Occipital lobe (tissue), 3 donors: Measurements from ENCODE around the gene CCDC87. TPM values are rescaled to one million over a fixed set of nuclear protein-coding genes. Genes with fewer than 3 reads are reported as not detected.
"Not testable (repeated sequence)": the region's sequence is repeated elsewhere in the genome, so short reads cannot be mapped to it uniquely, and the experiment has no call there.

Experiments used
- DNase-seq: peaks from one replicate; lab custom pipeline; 2025; lab: John Stamatoyannopoulos, UW
- small RNA-seq: library from RNA; depleted of rRNA; stranded (forward); fragments of <200 nt; gene quantifications from one replicate; pipeline ENCODE3, GENCODE V24; 2014
- total RNA-seq: library from RNA; depleted of rRNA; stranded (reverse); fragments of >200 nt; gene quantifications from one replicate; pipeline ENCODE4 v1.2.3, GENCODE V29; 2014

CCDC87 gene
- total RNA-seq, 1 donor from 2014 or later = 0.62 TPM

DNA sequence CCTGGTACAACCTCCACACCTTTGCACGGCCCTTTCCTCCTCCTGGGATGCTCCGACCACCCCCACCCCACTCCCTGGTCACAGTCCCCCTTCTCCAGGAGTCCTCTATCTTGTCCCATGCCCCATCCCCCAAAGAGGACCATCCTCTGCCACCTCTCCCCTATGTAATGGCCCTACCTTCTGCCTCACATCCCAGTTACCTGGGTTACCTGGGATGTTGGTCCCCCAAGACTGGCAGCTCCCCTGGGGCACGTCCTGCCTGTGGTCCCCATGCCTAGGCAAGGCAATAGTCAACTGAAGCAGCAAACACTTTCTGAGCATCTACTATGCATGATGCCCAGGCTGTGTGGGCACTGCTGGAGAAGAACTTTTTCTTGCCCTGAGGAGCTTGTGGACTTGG lies 37.4 kb downstream of the CCDC87 start:
- DNase-seq = no peak

DNA sequence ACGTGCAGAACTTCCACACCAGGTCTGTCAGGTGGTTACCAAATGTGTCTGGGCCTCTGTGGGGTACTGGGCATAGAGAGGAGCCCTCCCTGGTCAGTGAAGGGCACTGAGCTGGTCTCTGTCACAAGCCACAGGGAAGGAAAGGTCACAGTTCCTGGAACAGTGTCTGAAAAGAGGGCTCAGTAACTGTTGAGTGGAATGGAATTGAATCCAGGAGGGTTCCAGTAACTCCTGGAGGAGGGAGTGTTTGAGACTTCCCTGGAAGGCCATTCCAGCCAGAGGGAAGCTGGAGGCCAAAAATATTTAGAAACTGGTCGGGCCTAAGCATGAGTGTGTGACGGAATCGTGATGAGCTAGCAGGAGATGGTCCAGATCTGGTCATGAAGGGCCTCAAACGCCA lies 38.3 kb downstream of the CCDC87 start:
- no peak for DNase-seq

DNA sequence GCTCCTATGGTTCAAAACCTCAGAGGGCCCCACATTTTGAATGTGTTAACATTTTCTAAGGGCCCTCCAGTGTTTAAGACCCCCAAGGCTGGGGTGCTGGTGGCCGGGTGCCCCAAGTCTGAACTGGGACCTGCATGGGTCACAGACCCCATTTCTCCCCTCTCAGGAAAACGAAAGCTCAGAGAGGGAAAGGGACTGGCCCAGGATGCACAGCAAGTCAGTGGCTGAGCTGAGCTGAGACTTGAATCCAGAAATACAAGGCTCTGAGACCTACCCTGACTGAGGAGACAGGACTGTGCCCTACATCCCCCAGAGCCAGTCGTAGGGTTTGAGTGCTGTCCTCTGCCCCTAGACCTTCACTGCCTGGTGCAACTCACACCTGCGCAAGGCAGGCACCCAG lies 42.0 kb downstream of the CCDC87 start:
- no peak for DNase-seq

DNA sequence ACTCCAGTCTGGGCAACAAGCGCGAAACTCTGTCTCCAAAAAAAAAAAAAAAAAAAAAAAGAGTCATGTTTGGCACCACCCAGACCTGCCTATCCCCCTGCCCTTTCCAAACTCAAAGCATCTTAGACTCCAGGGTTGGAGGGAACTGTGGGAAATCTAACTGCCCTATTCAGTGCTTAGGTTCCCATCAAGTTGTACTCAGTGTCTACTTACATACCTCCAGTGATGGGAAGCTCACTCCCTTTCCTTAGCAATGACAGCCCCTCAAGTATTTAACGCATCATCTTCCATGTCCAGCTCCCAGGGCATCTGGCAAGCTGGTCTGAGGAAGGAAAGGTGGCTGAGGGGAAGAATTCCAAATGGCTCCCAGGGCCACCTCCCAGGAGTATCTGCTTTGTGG lies 43.2 kb downstream of the CCDC87 start:
- DNase-seq = no peak

DNA sequence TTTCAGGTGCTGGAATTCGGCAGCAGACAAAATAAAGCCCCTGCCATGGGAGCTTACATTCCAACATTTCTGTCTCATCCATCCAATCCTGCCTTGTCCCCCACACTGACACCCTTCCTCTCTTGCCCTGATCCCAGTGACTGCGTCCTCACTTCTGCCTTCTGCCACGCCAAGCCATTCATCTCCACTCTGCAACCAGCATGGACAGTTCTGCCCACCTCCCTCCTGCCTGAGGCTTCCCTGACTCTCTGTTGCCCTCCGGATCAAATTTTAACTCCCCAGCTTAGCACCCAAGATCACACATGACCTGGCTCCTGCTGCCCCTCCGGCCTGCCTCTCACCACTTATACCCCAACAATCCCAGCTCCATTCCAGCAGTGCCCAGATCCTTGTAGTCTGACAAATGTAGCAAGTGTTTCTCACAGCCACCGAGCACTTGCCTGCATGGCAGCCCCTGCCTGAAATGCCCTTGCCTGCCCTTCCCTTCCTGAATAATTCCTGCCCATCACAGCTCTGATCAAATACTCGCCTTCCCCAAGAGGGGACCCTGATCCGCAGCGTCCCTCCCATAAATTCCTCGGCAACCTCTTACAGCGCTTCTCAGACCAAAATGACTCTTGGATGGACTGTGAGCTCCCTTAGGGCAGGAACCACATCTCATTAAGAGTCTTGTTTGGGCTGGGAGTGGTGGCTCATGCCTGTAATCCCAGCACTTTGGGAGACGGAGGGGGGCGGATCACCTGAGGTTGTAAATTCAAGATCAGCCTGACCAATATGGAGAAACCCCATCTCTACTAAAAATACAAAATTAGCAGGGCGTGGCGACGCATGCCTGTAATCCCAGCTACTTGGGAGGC lies 43.9 kb downstream of the CCDC87 start:
- DNase-seq = no peak

DNA sequence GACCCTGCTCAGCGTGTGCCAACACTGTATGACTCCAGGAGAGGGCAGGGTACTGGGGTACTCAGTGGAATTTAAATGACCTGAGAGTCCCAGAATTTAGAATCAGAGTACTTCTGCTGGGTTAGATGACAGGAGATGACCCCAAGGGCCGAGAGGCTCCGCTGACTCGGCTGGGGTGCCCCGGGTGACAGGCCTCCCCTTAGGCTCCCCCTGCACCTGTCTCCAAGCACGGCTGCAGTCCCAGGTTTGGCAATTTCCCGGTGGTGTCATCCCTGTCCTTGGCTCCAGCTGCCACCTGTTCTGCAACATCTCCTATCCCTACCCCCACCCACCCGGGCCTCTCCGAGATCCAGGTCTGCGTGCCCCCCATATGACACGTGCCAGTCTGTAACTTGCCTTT lies 44.8 kb downstream of the CCDC87 start:
- DNase-seq = no peak

DNA sequence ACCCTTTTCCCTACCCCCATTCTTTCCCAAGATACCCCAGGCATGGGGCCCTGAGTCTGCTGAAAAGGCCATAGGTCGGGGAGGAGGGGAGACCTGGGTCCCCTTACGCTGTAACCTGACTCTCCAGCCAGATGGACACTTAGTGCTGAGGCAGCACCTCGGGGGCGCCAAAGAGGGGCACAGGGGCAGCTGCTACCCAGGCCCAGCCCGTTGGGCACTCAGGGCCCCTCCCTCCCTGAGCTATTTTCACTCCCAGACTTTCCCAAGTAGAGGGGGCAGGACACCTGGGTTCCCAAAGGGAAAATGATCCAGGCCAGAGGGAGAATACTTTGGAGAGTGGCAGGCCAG lies 45.2 kb downstream of the CCDC87 start:
- DNase-seq = no peak

DNA sequence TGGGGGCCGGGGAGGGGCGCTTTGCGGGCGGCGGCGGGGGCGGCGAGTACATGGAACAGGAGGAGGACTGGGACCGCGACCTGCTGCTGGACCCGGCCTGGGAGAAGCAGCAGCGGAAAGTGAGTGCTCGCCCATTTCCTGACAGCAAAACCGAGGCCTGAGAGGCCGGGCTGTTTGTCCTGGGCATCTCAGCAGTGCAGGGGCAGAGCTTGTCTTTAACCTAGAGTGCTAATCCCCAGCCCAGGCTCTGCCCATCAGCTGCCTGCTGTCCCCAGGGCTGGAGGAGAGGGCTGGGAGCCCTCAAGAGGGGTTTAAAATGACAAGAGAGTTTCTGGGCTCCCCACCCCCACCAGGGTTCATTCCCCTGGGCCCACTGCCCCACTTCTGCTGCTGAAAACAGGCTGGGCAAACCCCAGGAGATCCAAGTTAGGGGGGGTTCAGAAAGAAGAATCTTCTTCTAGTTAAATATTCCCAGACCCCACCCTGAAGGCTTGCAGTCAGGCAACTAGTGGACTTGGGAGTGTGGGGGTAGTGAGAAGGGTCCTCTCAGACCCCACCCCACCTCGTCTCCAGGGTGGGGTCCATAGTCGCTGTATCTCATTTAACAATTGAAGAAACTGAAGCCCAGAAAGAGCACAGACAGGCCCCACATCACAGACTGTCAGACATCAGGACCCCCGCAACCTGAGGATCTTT lies 45.7 kb downstream of the CCDC87 start:
- DNase-seq = no peak

DNA sequence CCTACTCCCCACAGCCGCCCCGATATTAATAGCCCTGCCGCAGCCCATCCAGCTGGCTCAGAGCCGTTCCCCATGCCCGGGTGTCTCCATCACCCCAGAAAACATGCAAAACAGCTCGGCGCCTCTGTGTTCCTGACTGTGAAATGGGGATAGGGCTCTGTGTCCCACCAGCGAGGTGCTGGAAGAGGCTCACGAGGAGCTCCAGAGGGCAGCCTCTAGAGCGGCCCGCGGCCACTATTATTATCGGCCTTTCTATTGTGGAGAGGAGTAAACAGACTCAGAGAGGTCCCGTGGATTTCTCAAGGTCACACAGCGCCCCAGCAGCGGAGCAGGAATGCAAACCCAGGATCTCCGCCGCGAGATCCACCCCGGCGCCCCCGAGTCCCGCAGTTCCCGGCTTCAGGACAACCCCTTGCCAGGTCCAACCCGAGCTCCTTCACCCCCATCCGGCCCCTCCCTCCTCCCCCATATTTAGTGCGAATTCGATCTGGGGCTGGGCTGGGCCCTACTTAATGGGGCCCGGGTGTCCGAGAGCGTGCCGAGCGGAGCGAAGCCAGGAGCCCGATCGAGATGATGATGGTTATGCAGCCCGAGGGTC lies 46.4 kb downstream of the CCDC87 start, which contains the start of gene ACTN3:
Gene ACTN3 (plus strand): TSS at position 536 of the 598 bp plus-strand sequence. CDS start 35 bp downstream, at position 571.
- DNase-seq = no peak

DNA sequence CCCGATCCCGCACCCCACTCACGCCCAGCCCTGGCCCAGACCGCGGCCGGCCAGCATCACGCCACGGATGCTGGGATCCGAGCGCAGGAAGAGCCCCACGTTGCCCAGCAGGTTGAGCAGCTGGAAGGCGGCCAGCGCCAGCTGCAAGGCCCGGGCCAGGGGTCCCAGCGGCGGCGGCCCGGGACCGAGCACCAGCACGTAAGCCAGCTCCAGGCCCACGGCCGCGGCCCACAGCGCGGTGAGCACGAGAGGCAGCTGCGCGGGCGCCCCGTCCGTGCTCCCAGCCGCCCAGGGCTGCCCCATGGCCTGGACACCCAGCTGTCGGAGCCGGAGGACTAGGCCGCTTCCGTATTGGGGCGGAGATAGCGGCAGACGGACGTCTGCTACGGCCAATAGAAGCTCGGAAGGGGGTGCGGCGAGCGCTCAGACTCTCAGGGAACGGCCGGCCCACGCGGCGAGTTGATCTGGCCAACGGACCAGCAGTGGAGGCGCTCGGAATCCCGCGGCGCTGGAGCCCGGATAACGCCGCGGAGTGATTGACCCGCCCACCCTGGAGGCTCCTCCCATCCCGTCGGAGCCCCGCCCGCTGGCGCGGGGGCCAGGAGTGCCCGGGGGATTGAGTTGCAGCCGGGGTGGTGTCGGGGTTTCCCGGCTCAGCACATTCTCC lies 47.0 kb downstream of the CCDC87 start, which contains the start of gene ZDHHC24:
Gene ZDHHC24 (minus strand): TSS at position 348 of the 667 bp plus-strand sequence. CDS start 45 bp downstream, at position 303.
- peak; percentile 96 for DNase-seq

DNA sequence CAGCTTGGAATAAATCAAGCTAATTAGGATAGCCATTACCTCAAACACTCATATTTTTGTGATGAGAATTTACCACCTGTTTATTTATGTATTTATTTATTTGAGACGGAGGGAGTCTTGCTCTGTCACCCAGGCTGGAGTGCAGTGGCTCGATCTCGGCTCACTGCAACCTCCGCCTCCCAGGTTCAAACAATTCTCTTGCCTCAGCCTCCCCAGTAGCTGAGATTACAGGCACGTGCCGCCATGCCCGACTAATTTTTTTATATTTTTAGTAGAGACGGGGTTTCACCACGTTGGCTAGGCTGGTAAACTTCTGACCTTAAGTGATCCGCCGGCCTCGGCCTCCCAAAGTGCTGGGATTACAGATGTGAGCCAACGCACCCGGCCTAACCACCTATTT lies 47.9 kb downstream of the CCDC87 start:
- DNase-seq = not testable (repeated sequence)

DNA sequence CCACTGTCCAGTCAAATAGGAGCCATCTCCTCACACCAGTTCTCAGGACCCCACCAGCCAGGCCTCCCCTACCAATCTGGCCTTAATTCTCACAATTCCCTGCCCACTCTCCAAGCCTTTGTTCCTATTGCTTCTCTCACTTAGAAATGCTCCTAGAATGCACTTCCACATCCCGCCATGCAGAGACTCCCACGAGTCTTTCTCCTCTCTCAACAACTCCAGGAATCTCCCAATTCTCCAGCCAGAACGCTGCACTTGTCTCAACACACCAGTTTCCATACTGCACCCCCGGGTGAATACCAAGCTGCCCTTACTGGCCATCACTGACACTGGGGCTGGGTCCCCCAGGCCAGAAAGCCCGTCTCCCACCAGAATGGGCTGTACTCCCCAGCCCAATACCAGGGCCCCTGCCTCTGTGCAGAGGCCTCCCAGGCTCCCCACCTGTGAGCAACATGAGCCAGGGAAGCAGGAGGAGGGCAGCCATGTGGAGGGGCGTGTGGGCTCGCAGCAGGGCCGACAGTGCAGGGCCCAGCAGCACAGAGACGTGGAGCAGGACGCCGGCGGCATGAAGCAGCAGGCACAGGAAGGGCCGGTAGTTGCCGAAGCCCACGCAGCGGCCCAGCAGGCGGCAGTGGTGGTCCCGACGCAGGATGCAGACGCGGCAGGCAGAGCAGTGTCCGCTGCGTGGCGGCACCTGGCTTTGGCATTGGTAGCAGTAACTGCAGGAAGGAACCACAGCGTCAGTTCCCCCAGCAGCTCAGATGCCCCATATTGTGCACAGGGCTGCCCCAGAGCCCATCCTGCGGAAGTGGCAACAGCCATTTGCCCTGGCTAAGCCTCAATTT lies 49.4 kb downstream of the CCDC87 start:
- no peak for DNase-seq

DNA sequence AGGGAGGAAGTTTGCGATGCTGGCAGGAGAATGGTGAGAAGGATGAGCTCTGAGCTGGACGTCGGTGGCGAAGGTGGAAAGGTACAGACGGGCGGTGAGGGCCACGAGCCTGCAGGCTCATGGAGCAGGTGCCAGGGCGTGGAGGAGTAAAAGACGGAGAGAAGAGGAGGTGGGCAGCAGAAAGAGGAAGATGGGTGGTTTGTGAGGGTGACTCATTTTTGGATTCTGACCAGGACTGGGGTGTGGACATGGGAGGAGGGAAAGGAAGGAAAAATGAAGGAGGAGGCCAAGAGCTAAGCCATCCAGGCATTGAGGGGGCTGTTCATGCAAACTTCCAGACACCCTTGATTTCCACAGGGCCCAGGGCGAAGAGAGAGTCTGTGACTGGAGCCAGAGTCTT lies 50.5 kb downstream of the CCDC87 start:
- DNase-seq = peak; percentile 21

DNA sequence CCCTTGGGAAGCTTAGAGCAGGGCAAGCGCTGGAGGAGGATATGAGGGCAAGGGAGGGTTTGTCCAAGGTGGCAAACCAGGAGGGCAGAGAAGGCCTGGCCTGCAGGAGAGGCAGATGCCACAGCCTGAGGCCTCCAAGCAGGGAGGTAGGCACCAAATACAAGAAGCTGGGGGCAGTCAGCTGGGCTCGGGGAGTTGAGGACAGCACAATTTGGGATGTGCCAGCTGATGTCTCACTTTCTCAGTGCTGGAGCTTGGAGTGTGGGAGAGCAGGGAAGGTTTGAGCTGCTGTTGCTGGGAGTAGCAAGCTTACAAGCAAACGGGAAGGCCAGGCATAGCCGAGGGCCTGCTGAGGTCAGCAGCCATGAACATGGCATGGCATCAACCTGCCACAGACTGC lies 51.0 kb downstream of the CCDC87 start:
- peak; percentile 53 for DNase-seq

DNA sequence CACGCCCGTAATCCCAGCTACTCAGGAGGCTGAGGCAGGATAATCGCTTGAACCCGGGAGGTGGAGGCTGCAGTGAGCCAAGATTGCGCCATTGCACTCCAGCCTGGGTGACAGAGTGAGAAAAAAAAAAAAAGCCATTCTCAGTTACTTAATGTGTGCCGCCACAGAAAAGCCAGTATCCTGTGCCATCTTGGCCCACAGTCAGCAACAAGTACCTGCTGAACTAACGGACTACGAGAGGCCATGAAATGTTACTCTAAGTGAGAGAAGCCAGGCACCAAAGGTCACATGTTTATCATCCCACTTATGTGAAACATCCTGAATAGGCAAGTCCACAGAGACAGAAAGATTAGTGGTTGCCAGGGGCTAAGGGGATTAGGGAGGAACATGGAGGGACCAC lies 52.3 kb downstream of the CCDC87 start:
- DNase-seq = not testable (repeated sequence)

Small RNA genes within 50 kb of the gene (small RNA-seq; reads per million reads assigned to genes)
- gene RNU4-39P = not detected

Other genes starting within 250 kb of the CCDC87 start
- 17.6 TPM for gene BRMS1, start 248.0 kb downstream of the CCDC87 start, total RNA-seq
- gene B4GAT1, start 245.4 kb downstream of the CCDC87 start, total RNA-seq = 63.2 TPM
- 1.4 TPM for gene SLC29A2, start 221.3 kb downstream of the CCDC87 start, total RNA-seq
- gene NPAS4, start 172.0 kb downstream of the CCDC87 start, total RNA-seq = 0.16 TPM
- 13.9 TPM for gene MRPL11, start 154.2 kb downstream of the CCDC87 start, total RNA-seq
- 19.5 TPM for gene PELI3, start 126.2 kb downstream of the CCDC87 start, total RNA-seq
- 35.2 TPM for gene DPP3, start 112.6 kb downstream of the CCDC87 start, total RNA-seq
- gene BBS1, start 82.4 kb downstream of the CCDC87 start, total RNA-seq = 43.2 TPM
- 5.1 TPM for gene ZDHHC24, start 47.0 kb downstream of the CCDC87 start, total RNA-seq
- not detected for gene ACTN3, start 46.2 kb downstream of the CCDC87 start, total RNA-seq
- gene CTSF, start 24.5 kb downstream of the CCDC87 start, total RNA-seq = 39.1 TPM
- gene CCS, start 122 bp upstream of the CCDC87 start, total RNA-seq = 22.0 TPM
- 31.8 TPM for gene RBM14, start 23.6 kb upstream of the CCDC87 start, total RNA-seq
- 133 TPM for gene RBM4, start 45.6 kb upstream of the CCDC87 start, total RNA-seq
- 94.5 TPM for gene RBM4B, start 84.8 kb upstream of the CCDC87 start, total RNA-seq
- gene SPTBN2, start 136.2 kb upstream of the CCDC87 start, total RNA-seq = 105 TPM